ENCODE data around the gene SESN1. TPM values are rescaled to one million over a fixed set of nuclear protein-coding genes. Genes with fewer than 3 reads are reported as not detected.
A peak's percentile ranks its signal among the peaks of the same experiment; 100 is the strongest.

Gene SESN1
- polyA plus RNA-seq, 2 donors, result 11.1 to 14.8 TPM

- Histone ChIP-seq H3K36me3 (ENCODE audit: control insufficient read depth in 2 of 2, insufficient read depth in 2 of 2, low read length in 1 of 2) (no peaks in the 10 kb centered on the region), H3K27ac (ENCODE audit: low read depth in 2 of 2, low read length in 1 of 2) (no peak overlapping the region)
These were observed 69.9 kb downstream of the SESN1 start for GRCh38 chr6:109024784-109025183.

GRCh38 chr6:109024368-109024767 lies 70.3 kb downstream of the SESN1 start:
- Histone ChIP-seq H3K36me3 (ENCODE audit: control insufficient read depth in 2 of 2, insufficient read depth in 2 of 2, low read length in 1 of 2) (no peaks in the 10 kb centered on the region), H3K27ac (ENCODE audit: low read depth in 2 of 2, low read length in 1 of 2) (no peak overlapping the region), H3K9me3 (ENCODE audit: control insufficient read depth in 2 of 2, insufficient read depth in 1 of 2, low read depth in 1 of 2, low read length in 1 of 2) (no peaks in the 10 kb centered on the region), H3K4me3 (ENCODE audit: low read depth in 1 of 2, low read length in 2 of 2) (no peak overlapping the region), H3K27me3 (ENCODE audit: control insufficient read depth in 1 of 2, insufficient read depth in 2 of 2, low read length in 2 of 2) (no peaks in the 10 kb centered on the region), H3K4me1 (ENCODE audit: control insufficient read depth in 2 of 2, insufficient read depth in 2 of 2, low read length in 1 of 2) (no peaks in the 10 kb centered on the region)
- WGBS, 2 donors, result 94 to 98% methylated on average over 2 of the region's 2 CpGs

More at GRCh38 chr6:109024784-109025183, 69.9 kb downstream of the SESN1 start:
- Histone ChIP-seq H3K4me1 (ENCODE audit: control insufficient read depth in 2 of 2, insufficient read depth in 2 of 2, low read length in 1 of 2) (no peaks in the 10 kb centered on the region), H3K27me3 (ENCODE audit: control insufficient read depth in 1 of 2, insufficient read depth in 2 of 2, low read length in 2 of 2) (no peaks in the 10 kb centered on the region), H3K9me3 (ENCODE audit: control insufficient read depth in 2 of 2, insufficient read depth in 1 of 2, low read depth in 1 of 2, low read length in 1 of 2) (no peaks in the 10 kb centered on the region), H3K4me3 (ENCODE audit: low read depth in 1 of 2, low read length in 2 of 2) (no peak overlapping the region)
- 89 to 90% methylated on average over 4 of the region's 4 CpGs for WGBS, 2 donors

- Histone ChIP-seq H3K4me1 (ENCODE audit: control insufficient read depth in 2 of 2, insufficient read depth in 2 of 2, low read length in 1 of 2) (no peaks in the 10 kb centered on the region), H3K9me3 (ENCODE audit: control insufficient read depth in 2 of 2, insufficient read depth in 1 of 2, low read depth in 1 of 2, low read length in 1 of 2) (no peaks in the 10 kb centered on the region), H3K27me3 (ENCODE audit: control insufficient read depth in 1 of 2, insufficient read depth in 2 of 2, low read length in 2 of 2) (no peaks in the 10 kb centered on the region), H3K36me3 (ENCODE audit: control insufficient read depth in 2 of 2, insufficient read depth in 2 of 2, low read length in 1 of 2) (no peaks in the 10 kb centered on the region), H3K4me3 (ENCODE audit: low read depth in 1 of 2, low read length in 2 of 2) (no peak overlapping the region), H3K27ac (ENCODE audit: low read depth in 2 of 2, low read length in 1 of 2) (no peak overlapping the region)
These were observed 71.2 kb downstream of the SESN1 start for GRCh38 chr6:109023356-109023925.

- no peaks in the 10 kb centered on the region for H3K27me3 ChIP-seq (ENCODE audit: control insufficient read depth in 1 of 2, insufficient read depth in 2 of 2, low read length in 2 of 2)
- no peak overlapping the region for H3K27ac ChIP-seq (ENCODE audit: low read depth in 2 of 2, low read length in 1 of 2)
- H3K4me3 ChIP-seq (ENCODE audit: low read depth in 1 of 2, low read length in 2 of 2), result no peak overlapping the region
- no peaks in the 10 kb centered on the region for H3K4me1 ChIP-seq (ENCODE audit: control insufficient read depth in 2 of 2, insufficient read depth in 2 of 2, low read length in 1 of 2)
- WGBS, 2 donors, result 87 to 88% methylated on average over 1 of the region's 1 CpG
- H3K9me3 ChIP-seq (ENCODE audit: control insufficient read depth in 2 of 2, insufficient read depth in 1 of 2, low read depth in 1 of 2, low read length in 1 of 2), result no peaks in the 10 kb centered on the region
- no peaks in the 10 kb centered on the region for H3K36me3 ChIP-seq (ENCODE audit: control insufficient read depth in 2 of 2, insufficient read depth in 2 of 2, low read length in 1 of 2)
These were observed 72.8 kb downstream of the SESN1 start for GRCh38 chr6:109021870-109022269.

- WGBS, 2 donors, result 37 to 48% methylated on average over 1 of the region's 1 CpG
- no peaks in the 10 kb centered on the region for H3K27me3 ChIP-seq (ENCODE audit: control insufficient read depth in 1 of 2, insufficient read depth in 2 of 2, low read length in 2 of 2)
These were observed 74.7 kb downstream of the SESN1 start for GRCh38 chr6:109019911-109020310.

GRCh38 chr6:109015176-109015575 lies 79.5 kb downstream of the SESN1 start:
- no peak overlapping the region for H3K4me3 ChIP-seq (ENCODE audit: low read depth in 1 of 2, low read length in 2 of 2)
- no peaks in the 10 kb centered on the region for H3K4me1 ChIP-seq (ENCODE audit: control insufficient read depth in 2 of 2, insufficient read depth in 2 of 2, low read length in 1 of 2)
- H3K9me3 ChIP-seq (ENCODE audit: control insufficient read depth in 2 of 2, insufficient read depth in 1 of 2, low read depth in 1 of 2, low read length in 1 of 2), result no peaks in the 10 kb centered on the region
- no peaks in the 10 kb centered on the region for H3K36me3 ChIP-seq (ENCODE audit: control insufficient read depth in 2 of 2, insufficient read depth in 2 of 2, low read length in 1 of 2)
- H3K27ac ChIP-seq (ENCODE audit: low read depth in 2 of 2, low read length in 1 of 2), result peak overlapping the region in 1 of 2 donors; percentile 11
- no peaks in the 10 kb centered on the region for H3K27me3 ChIP-seq (ENCODE audit: control insufficient read depth in 1 of 2, insufficient read depth in 2 of 2, low read length in 2 of 2)

More at GRCh38 chr6:109019911-109020310, 74.7 kb downstream of the SESN1 start:
- H3K27ac ChIP-seq (ENCODE audit: low read depth in 2 of 2, low read length in 1 of 2), result no peak overlapping the region
- no peaks in the 10 kb centered on the region for H3K9me3 ChIP-seq (ENCODE audit: control insufficient read depth in 2 of 2, insufficient read depth in 1 of 2, low read depth in 1 of 2, low read length in 1 of 2)
- no peak overlapping the region for H3K4me3 ChIP-seq (ENCODE audit: low read depth in 1 of 2, low read length in 2 of 2)
- H3K36me3 ChIP-seq (ENCODE audit: control insufficient read depth in 2 of 2, insufficient read depth in 2 of 2, low read length in 1 of 2), result no peaks in the 10 kb centered on the region
- no peaks in the 10 kb centered on the region for H3K4me1 ChIP-seq (ENCODE audit: control insufficient read depth in 2 of 2, insufficient read depth in 2 of 2, low read length in 1 of 2)

- no peaks in the 10 kb centered on the region for H3K27me3 ChIP-seq (ENCODE audit: control insufficient read depth in 1 of 2, insufficient read depth in 2 of 2, low read length in 2 of 2)
- no peak overlapping the region for H3K27ac ChIP-seq (ENCODE audit: low read depth in 2 of 2, low read length in 1 of 2)
- 62 to 80% methylated on average over 2 of the region's 2 CpGs for WGBS, 2 donors
- no peaks in the 10 kb centered on the region for H3K9me3 ChIP-seq (ENCODE audit: control insufficient read depth in 2 of 2, insufficient read depth in 1 of 2, low read depth in 1 of 2, low read length in 1 of 2)
- H3K36me3 ChIP-seq (ENCODE audit: control insufficient read depth in 2 of 2, insufficient read depth in 2 of 2, low read length in 1 of 2), result no peaks in the 10 kb centered on the region
- no peak overlapping the region for H3K4me3 ChIP-seq (ENCODE audit: low read depth in 1 of 2, low read length in 2 of 2)
- no peaks in the 10 kb centered on the region for H3K4me1 ChIP-seq (ENCODE audit: control insufficient read depth in 2 of 2, insufficient read depth in 2 of 2, low read length in 1 of 2)
These were observed 80.0 kb downstream of the SESN1 start for GRCh38 chr6:109014606-109015005.

- H3K36me3 ChIP-seq (ENCODE audit: control insufficient read depth in 2 of 2, insufficient read depth in 2 of 2, low read length in 1 of 2), result no peaks in the 10 kb centered on the region
- no peak overlapping the region for H3K4me3 ChIP-seq (ENCODE audit: low read depth in 1 of 2, low read length in 2 of 2)
- H3K27me3 ChIP-seq (ENCODE audit: control insufficient read depth in 1 of 2, insufficient read depth in 2 of 2, low read length in 2 of 2), result no peaks in the 10 kb centered on the region
- WGBS, 2 donors, result 52 to 54% methylated on average over 2 of the region's 2 CpGs
- H3K4me1 ChIP-seq (ENCODE audit: control insufficient read depth in 2 of 2, insufficient read depth in 2 of 2, low read length in 1 of 2), result no peaks in the 10 kb centered on the region
- no peaks in the 10 kb centered on the region for H3K9me3 ChIP-seq (ENCODE audit: control insufficient read depth in 2 of 2, insufficient read depth in 1 of 2, low read depth in 1 of 2, low read length in 1 of 2)
- H3K27ac ChIP-seq (ENCODE audit: low read depth in 2 of 2, low read length in 1 of 2), result no peak overlapping the region
These were observed 80.9 kb downstream of the SESN1 start for GRCh38 chr6:109013656-109014305.

GRCh38 chr6:109010705-109011102 lies 83.9 kb downstream of the SESN1 start:
- 51 to 62% methylated on average over 2 of the region's 2 CpGs for WGBS, 2 donors
- Histone ChIP-seq H3K27me3 (ENCODE audit: control insufficient read depth in 1 of 2, insufficient read depth in 2 of 2, low read length in 2 of 2) (no peaks in the 10 kb centered on the region), H3K4me3 (ENCODE audit: low read depth in 1 of 2, low read length in 2 of 2) (peak overlapping the region in 1 of 2 donors; percentile 99), H3K4me1 (ENCODE audit: control insufficient read depth in 2 of 2, insufficient read depth in 2 of 2, low read length in 1 of 2) (no peaks in the 10 kb centered on the region), H3K9me3 (ENCODE audit: control insufficient read depth in 2 of 2, insufficient read depth in 1 of 2, low read depth in 1 of 2, low read length in 1 of 2) (no peaks in the 10 kb centered on the region), H3K27ac (ENCODE audit: low read depth in 2 of 2, low read length in 1 of 2) (no peak overlapping the region), H3K36me3 (ENCODE audit: control insufficient read depth in 2 of 2, insufficient read depth in 2 of 2, low read length in 1 of 2) (no peaks in the 10 kb centered on the region)
